Upper lobe of right lung (tissue), 1 donor: ENCODE results near the gene PIGQ. TPM values are rescaled to one million over a fixed set of nuclear protein-coding genes. Genes with fewer than 3 reads are reported as not detected.

Experiments
- ATAC-seq: fragments of 200-7000 bp; cut with Tn5 transposase; one replicate; pipeline ENCODE4 v1.9.1; 2020; ENCODE audit warnings: mild to moderate bottlenecking, moderate library complexity
- DNase-seq: peaks from one replicate; pipeline ENCODE4 v3.0.0-alpha.2; 2020
- H3K27ac ChIP-seq: fragments of 200-600 bp; one replicate; pipeline ENCODE4 v1.8.0; 2022
- H3K27me3 ChIP-seq: fragments of 200-600 bp; one replicate; pipeline ENCODE4 v1.8.0; 2022; ENCODE audit warnings: mild to moderate bottlenecking
- H3K36me3 ChIP-seq: fragments of 200-600 bp; one replicate; pipeline ENCODE4 v1.8.0; 2022
- H3K4me1 ChIP-seq: fragments of 200-600 bp; one replicate; pipeline ENCODE4 v1.8.0; 2022
- H3K4me3 ChIP-seq: fragments of 200-600 bp; one replicate; pipeline ENCODE4 v1.8.0; 2022; ENCODE audit warnings: mild to moderate bottlenecking
- H3K9me3 ChIP-seq: fragments of 200-600 bp; one replicate; pipeline ENCODE4 v1.8.0; 2022
- CTCF ChIP-seq: fragments of 200-600 bp; IDR thresholded peaks from one replicate; pipeline ENCODE4 v1.8.0; 2022; ENCODE audit warnings: antibody characterized with exemption
- intact Hi-C: fragments of 100-400 bp; cut with DNase I; formaldehyde crosslinking; loops from one replicate; pipeline ENCODE4 v1.11.0; 2022
- total RNA-seq: library from RNA; stranded (reverse); fragmentation: NEBNext Ultra II Directional; extraction: Animal tissue kit (Norgen Biotek cat#: 25700); gene quantifications from one replicate; pipeline ENCODE4 v1.2.1, GENCODE V29; 2021
- donor health status: DM: no; HTN: yes; CAD: no; lungs with severe emphysema.

The PIGQ gene
- total RNA-seq, 1 donor from 2014 or later = 59.4 TPM

GRCh38 chr16:583815-584591, 14.2 kb downstream of the PIGQ start:
- ATAC-seq (no peak), DNase-seq (no peak)
- no peak overlapping the region for H3K4me3 ChIP-seq
- no peaks in the 10 kb centered on the region for H3K36me3 ChIP-seq
- no peak overlapping the region for H3K27ac ChIP-seq
- H3K9me3 ChIP-seq = no peaks in the 10 kb centered on the region
- H3K27me3 ChIP-seq = no peaks in the 10 kb centered on the region
- no peak for TF ChIP-seq CTCF
- peaks cover 17% of the 10 kb centered on the region for H3K4me1 ChIP-seq
- intact Hi-C loops = no loop called here

- Histone ChIP-seq H3K36me3 (no peaks in the 10 kb centered on the region), H3K27ac (no peak overlapping the region), H3K27me3 (no peaks in the 10 kb centered on the region), H3K9me3 (no peaks in the 10 kb centered on the region), H3K4me3 (no peak overlapping the region), H3K4me1 (peaks cover 17% of the 10 kb centered on the region)
- intact Hi-C loops = no loop called here
- DNase-seq (no peak), ATAC-seq (no peak)
- TF ChIP-seq CTCF = no peak
These were observed 15.6 kb downstream of the PIGQ start for GRCh38 chr16:585351-585750.

- Histone ChIP-seq H3K9me3 (no peaks in the 10 kb centered on the region), H3K27ac (no peak overlapping the region), H3K4me1 (peaks cover 22% of the 10 kb centered on the region), H3K27me3 (no peaks in the 10 kb centered on the region), H3K36me3 (no peaks in the 10 kb centered on the region), H3K4me3 (no peak overlapping the region)
- TF ChIP-seq CTCF = no peak
- intact Hi-C loops = no loop called here
- ATAC-seq (no peak), DNase-seq (no peak)
These were observed 16.4 kb downstream of the PIGQ start for GRCh38 chr16:586047-586644.

GRCh38 chr16:586645-587590, 17.1 kb downstream of the PIGQ start:
- Histone ChIP-seq H3K4me1 (peaks cover 29% of the 10 kb centered on the region), H3K4me3 (no peak overlapping the region), H3K27ac (no peak overlapping the region), H3K9me3 (no peaks in the 10 kb centered on the region), H3K27me3 (no peaks in the 10 kb centered on the region), H3K36me3 (no peaks in the 10 kb centered on the region)
- no peak for TF ChIP-seq CTCF
- no peak for DNase-seq
- no peak for ATAC-seq
- intact Hi-C loops = no loop called here

GRCh38 chr16:588639-588888, 18.8 kb downstream of the PIGQ start:
- Histone ChIP-seq H3K4me3 (peak overlapping the region; percentile 95), H3K27me3 (no peaks in the 10 kb centered on the region), H3K4me1 (peaks cover 46% of the 10 kb centered on the region), H3K36me3 (no peaks in the 10 kb centered on the region), H3K9me3 (no peaks in the 10 kb centered on the region), H3K27ac (peak overlapping the region; percentile 98)
- DNase-seq (peak; percentile 82), ATAC-seq (no peak)
- TF ChIP-seq CTCF = no peak
- intact Hi-C loops = no loop called here
